SH-SY5Y (cell line): ENCODE results near the gene CAMK2A.

Source experiments
- GATA2 ChIP-seq: IDR thresholded peaks from 2 replicates; pipeline ENCODE4 v1.6.1; 2011; ENCODE audit warnings: mild to moderate bottlenecking, low read depth, low read length
- GATA3 ChIP-seq: IDR thresholded peaks from 2 replicates; pipeline ENCODE4 v1.6.1; 2011; ENCODE audit warnings: low read depth, mild to moderate bottlenecking, low read length, moderate library complexity

DNA sequence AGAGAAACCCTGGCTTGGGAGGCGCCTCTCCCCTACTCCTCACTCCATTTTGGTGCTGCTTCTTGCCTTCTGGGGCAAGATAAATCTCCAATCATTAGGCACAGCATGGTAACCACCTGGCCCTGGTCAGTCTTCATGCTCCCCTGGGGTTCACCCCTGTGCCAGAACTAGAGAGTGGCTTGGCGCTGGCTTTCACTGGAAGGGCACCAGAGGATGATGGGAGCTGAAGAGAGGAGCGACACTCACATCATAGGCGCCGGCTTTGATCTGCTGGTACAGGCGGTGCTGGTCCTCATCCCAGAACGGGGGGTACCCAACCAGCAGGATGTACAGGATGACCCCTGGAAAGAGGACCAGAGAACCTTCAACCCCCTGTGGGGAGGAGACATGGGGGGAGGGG lies 38.1 kb downstream of the CAMK2A start:
- TF ChIP-seq GATA3 (no peak), GATA2 (no peak)
